ENCODE results near the gene CC2D2A. TPM values are rescaled to one million over a fixed set of nuclear protein-coding genes. Genes with fewer than 3 reads are reported as not detected.

Gene CC2D2A
- total and polyA plus RNA-seq, 9 of the 15 experiments (the other 6 are each of a cell fraction or from before 2014, with no cell fraction given) = 0.36 to 2.5 (median 1.6) TPM

DNA sequence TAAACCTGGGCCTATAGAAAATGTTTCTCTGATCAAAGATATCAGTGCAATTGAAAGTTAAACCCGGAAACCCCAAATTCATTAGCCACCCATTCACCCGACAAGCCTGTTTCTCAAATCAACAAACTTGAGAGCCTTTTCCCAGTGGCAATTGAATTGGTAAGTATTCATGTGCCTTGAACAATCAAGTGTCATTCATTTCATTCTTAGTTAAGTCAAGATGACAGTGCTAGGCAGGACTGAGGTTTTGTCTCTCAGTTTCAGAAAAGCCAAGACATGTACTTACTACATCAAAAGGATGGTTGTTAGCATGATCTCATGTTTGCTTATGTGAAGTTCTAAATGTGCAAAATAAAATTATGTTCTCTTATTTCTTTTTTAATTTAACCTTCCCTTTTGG, 32.3 kb downstream of the CC2D2A start:
- Histone ChIP-seq H3K4me3 (no peak overlapping the region), H3K36me3 (ENCODE audit: control insufficient read depth, insufficient read depth, low read length) (no peaks in the 10 kb centered on the region), H3K9ac (ENCODE audit: insufficient read depth in 1 of 2, low read depth in 2 of 2, low read length in 2 of 2) (no peak overlapping the region), H3K9me1 (ENCODE audit: control insufficient read depth, insufficient read depth, low read length) (no peaks in the 10 kb centered on the region), H3K4me2 (ENCODE audit: insufficient read depth, low read length) (no peak overlapping the region), H3K27ac (ENCODE audit: extremely low read depth, low read depth, low read length) (no peak overlapping the region), H4K20me1 (replicated peaks; ENCODE audit: control insufficient read depth, insufficient read depth, low read length) (no peaks in the 10 kb centered on the region), H3K9me3 (replicated peaks; ENCODE audit: control insufficient read depth, insufficient read depth, low read depth, low read length) (no peaks in the 10 kb centered on the region), H3K79me2 (ENCODE audit: control insufficient read depth, insufficient read depth, low read length) (no peaks in the 10 kb centered on the region), H3K4me1 (replicated peaks in 1 of 2; ENCODE audit: control insufficient read depth in 2 of 2, insufficient read depth in 2 of 2, low read length in 2 of 2) (no peaks in the 10 kb centered on the region), H2AFZ (ENCODE audit: low read depth, low read length) (no peak overlapping the region), H3K27me3 (ENCODE audit: control insufficient read depth in 2 of 2, insufficient read depth in 2 of 2, low read length in 2 of 2) (peaks cover 0 to 4% of the 10 kb centered on the region in 2 experiments; a peak in 3 of 5 replicates)
- ATAC-seq = no peak
- ChIA-PET CTCF (ENCODE audit: low intra/inter-chr PET ratio) (no interaction called here), POLR2A (no interaction called here)
- 32% methylated on average over 2 of the region's 2 CpGs for WGBS (ENCODE audit: insufficient coverage, low coverage, missing lambda C conversion rate)
- TF ChIP-seq, protein P1, sequence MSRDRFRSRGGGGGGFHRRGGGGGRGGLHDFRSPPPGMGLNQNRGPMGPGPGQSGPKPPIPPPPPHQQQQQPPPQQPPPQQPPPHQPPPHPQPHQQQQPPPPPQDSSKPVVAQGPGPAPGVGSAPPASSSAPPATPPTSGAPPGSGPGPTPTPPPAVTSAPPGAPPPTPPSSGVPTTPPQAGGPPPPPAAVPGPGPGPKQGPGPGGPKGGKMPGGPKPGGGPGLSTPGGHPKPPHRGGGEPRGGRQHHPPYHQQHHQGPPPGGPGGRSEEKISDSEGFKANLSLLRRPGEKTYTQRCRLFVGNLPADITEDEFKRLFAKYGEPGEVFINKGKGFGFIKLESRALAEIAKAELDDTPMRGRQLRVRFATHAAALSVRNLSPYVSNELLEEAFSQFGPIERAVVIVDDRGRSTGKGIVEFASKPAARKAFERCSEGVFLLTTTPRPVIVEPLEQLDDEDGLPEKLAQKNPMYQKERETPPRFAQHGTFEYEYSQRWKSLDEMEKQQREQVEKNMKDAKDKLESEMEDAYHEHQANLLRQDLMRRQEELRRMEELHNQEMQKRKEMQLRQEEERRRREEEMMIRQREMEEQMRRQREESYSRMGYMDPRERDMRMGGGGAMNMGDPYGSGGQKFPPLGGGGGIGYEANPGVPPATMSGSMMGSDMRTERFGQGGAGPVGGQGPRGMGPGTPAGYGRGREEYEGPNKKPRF (IDR thresholded peaks at IDR 0.05; ENCODE audit: low read depth, low read length) = no peak
- no peak for TF ChIP-seq CREB3 (tag; conservative IDR thresholded peaks at IDR 0.05; ENCODE audit: low read depth)
- no peak for TF ChIP-seq SIRT6 (IDR thresholded peaks at IDR 0.05; ENCODE audit: low read depth, low read length)
- TF ChIP-seq PHB2 (IDR thresholded peaks at IDR 0.05; ENCODE audit: low read depth) = no peak
- TF ChIP-seq, protein P2, sequence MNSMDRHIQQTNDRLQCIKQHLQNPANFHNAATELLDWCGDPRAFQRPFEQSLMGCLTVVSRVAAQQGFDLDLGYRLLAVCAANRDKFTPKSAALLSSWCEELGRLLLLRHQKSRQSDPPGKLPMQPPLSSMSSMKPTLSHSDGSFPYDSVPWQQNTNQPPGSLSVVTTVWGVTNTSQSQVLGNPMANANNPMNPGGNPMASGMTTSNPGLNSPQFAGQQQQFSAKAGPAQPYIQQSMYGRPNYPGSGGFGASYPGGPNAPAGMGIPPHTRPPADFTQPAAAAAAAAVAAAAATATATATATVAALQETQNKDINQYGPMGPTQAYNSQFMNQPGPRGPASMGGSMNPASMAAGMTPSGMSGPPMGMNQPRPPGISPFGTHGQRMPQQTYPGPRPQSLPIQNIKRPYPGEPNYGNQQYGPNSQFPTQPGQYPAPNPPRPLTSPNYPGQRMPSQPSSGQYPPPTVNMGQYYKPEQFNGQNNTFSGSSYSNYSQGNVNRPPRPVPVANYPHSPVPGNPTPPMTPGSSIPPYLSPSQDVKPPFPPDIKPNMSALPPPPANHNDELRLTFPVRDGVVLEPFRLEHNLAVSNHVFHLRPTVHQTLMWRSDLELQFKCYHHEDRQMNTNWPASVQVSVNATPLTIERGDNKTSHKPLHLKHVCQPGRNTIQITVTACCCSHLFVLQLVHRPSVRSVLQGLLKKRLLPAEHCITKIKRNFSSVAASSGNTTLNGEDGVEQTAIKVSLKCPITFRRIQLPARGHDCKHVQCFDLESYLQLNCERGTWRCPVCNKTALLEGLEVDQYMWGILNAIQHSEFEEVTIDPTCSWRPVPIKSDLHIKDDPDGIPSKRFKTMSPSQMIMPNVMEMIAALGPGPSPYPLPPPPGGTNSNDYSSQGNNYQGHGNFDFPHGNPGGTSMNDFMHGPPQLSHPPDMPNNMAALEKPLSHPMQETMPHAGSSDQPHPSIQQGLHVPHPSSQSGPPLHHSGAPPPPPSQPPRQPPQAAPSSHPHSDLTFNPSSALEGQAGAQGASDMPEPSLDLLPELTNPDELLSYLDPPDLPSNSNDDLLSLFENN (IDR thresholded peaks at IDR 0.05; ENCODE audit: low read depth in 2 of 2, low read length in 2 of 2) = no peak
- TF ChIP-seq NCOA6 (IDR thresholded peaks at IDR 0.05) = no peak
- TF ChIP-seq STAT5B (CRISPR knock-in tag; IDR thresholded peaks at IDR 0.05) = no peak
- no peak for TF ChIP-seq GATA2 (CRISPR knock-in tag; IDR thresholded peaks at IDR 0.05)
- TF ChIP-seq ZNF586 (CRISPR knock-in tag; conservative IDR thresholded peaks at IDR 0.05) = no peak
- TF ChIP-seq KAT2B (IDR thresholded peaks at IDR 0.05; ENCODE audit: low read depth, low read length) = no peak
- no peak for TF ChIP-seq TCF7L2 (IDR thresholded peaks at IDR 0.05; ENCODE audit: low read depth, low read length)
- TF ChIP-seq ZNF384 (IDR thresholded peaks at IDR 0.05; ENCODE audit: low read depth, low read length) = no peak
- no peak for TF ChIP-seq ARHGAP35 (IDR thresholded peaks at IDR 0.05; ENCODE audit: partially characterized antibody)
- no peak for TF ChIP-seq ZC3H11A (IDR thresholded peaks at IDR 0.05; ENCODE audit: low read depth, low read length)
- no peak for DNase-seq (ENCODE audit: extremely low read depth in 1 of 4, low spot score in 3 of 4)
- no TSS peak for BruUV-seq (replicated peaks)
- intact Hi-C loops (cut with micrococcal nuclease) = no loop called here
- no peak for FAIRE-seq
- in situ Hi-C loops (cut with MboI) = no loop called here

Data from K562 (cell line).